GM21723 (cell line): ENCODE data around the gene MAF.

ENCODE experiments used
- ATAC-seq: cut with Tn5 transposase; IDR thresholded peaks from one replicate; pipeline ENCODE4 v1.9.1; 2021; ENCODE audit warnings: mild to moderate bottlenecking, moderate library complexity; ENCODE audit not compliant: unreplicated experiment

Gene MAF

DNA sequence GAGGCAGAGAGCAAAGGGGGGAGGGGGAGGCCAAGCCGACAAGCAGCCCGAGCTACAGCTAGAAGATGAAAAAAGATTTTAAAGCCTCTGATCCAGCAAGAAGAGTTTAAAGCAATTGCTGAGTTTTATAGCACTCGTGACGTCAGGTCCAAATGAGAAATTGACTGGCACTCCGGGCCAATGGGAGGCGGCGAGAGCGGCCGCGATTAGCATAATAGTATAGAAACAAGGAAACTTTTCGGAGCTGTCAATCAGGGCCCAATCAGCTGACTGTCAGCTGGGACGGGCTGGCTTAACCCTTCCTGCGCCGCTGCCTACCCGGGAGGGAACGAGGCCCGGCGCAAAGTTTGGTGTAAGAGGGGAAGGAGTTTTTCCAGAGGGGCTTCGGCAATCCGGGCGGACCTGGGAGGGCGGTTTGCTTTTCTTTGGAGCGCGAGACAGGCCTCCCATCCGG lies at the start of gene MAF:
Gene MAF, minus strand, starts transcription at position 100 of the 454 bp plus-strand sequence. CDS start 835 bp downstream, outside the sequence.
- ATAC-seq: peak; percentile 50

DNA sequence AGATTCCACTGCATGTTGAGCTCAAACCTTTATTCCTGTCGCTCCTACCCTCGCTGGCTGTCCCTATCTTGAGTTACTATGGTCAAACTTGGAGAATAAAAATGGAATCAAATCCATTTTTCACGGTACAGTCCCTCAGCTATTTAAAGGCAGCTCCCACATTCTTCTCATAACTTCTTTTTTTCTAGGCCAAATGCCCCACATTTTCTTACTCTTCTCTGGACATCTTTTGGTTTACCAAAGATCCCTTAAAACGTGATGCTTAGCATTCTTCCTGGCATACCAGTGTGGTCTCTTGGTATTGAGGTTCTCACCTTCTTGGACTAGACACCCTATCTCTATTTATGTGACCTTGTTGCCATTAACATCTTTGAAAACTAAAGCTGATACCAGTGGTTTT lies 48.3 kb upstream of the MAF start:
- no peak for ATAC-seq

DNA sequence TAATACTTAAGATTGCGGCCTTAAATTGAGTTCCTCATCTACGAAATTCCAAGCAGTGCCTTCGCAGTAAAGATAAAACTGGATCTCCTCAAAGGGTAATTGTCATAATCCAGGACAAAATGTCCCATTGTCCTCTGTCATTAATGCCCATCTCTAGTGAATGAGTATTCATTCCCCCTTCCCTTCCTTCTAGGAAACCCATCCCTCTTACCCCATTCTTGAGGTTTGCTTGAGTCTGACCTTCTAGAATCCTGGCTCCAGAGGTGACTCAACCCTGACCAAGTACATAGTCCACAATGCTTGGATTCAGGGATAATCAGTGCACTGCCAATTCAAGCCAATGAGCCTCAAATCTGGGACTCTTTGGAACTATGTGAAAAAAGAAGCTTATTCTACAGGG lies 47.0 kb upstream of the MAF start:
- ATAC-seq: no peak

DNA sequence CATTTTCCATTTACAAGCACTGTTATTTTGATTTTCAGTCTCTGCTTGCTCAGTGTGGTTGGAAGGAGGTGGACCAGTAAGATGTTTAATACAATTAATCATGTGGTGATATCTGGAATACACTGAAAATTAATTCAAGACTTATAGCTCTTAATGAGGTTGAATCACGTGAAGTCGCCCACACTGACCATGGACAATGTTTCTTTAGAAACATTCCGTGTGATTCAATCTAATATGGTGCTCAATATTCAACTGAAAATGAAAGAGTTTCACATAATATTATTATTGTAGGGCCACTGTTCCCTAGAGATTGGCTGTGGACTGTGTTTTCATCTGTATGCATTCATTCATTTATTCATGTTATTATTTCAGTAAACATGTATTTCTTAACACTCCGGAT lies 45.2 kb upstream of the MAF start:
- ATAC-seq: no peak

DNA sequence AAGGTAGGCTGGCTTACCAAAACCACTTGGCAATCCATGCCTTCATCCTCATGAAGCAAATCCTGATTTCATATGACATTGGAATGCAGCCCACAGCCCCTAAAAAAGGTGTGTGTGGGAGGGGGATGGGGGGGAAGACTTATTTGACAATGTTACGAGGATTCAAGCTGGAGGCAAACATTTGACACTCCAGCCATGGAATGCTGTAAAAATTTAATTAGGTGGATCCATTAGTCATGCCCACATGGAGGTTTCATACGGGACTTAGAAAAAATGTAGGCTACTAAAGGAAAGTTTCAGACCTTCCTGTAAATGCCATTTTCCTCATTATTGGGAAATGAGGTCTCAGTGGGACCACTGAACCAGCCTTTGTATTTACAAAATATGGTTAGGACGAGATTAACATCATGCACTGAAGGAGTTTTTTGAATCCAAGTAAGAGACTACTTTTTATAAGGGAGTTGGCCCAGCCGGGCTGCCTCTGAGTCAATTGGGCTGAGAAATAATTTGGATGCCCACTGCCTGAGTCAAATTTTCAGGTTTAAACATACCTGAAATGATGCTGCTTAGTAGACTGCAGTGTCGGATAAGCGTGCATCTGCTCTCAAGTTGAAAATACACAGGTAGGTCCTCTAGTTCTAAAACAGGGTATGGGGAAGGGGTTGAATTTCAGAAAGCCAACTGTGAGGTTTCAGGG lies 44.6 kb upstream of the MAF start:
- no peak for ATAC-seq

DNA sequence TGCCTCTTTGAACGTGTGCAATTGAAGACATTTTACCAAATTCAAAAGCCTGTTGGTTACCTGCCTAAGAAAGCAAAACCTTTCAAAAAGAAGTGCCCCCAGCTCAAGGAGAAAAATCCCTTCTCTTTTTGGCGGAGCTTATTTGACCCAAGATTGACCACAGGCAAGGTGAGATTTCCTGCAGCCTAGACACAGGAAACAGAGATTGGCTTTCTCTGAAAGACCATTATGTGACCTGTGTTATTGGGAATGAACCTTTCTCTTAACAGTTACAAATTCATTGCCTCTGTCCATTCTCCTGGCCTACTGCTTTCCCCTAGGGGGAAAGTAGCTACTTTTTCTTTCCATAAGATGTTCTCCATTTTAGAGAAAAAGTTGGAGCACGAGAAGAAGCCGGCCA lies 42.1 kb upstream of the MAF start:
- no peak for ATAC-seq

DNA sequence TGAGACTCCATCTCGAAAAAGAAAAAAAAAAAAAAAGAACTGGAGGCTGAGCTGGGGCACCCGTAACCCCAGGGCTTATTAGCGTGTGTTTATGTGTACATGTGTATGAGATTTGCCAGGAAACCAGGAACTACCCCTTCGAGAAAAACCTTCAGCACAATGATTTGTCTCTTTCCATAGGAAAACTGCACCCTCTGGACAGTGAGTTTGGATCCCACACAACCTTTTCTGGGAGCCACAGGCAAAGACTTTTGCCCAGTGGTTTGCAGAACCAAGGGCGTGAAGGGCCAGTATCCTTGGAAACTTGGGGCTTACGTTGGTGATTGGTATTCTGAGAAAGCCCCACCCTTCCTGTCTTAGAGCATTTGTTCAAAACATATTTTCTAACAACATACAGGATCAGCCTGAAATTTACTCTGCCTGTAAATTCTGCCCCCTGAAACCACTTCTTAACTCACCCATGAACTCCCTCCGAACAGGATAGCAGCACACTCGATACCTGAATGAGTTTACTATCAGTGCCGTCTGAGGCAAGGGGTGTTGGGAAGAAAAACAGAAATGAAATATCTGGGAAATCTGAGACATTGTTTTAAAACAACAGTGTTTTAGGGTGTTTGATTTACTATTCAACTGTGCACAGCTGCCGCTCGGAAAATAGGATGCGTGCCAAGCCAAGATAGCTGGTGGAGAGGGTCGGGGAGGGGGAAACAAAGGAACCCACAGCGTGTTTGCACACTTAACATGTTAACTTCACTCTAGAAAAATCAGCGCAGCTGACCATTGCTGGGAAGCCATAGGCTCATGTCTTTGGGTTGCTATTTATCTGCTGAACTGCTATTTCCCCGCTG lies 40.2 kb upstream of the MAF start:
- ATAC-seq: no peak

DNA sequence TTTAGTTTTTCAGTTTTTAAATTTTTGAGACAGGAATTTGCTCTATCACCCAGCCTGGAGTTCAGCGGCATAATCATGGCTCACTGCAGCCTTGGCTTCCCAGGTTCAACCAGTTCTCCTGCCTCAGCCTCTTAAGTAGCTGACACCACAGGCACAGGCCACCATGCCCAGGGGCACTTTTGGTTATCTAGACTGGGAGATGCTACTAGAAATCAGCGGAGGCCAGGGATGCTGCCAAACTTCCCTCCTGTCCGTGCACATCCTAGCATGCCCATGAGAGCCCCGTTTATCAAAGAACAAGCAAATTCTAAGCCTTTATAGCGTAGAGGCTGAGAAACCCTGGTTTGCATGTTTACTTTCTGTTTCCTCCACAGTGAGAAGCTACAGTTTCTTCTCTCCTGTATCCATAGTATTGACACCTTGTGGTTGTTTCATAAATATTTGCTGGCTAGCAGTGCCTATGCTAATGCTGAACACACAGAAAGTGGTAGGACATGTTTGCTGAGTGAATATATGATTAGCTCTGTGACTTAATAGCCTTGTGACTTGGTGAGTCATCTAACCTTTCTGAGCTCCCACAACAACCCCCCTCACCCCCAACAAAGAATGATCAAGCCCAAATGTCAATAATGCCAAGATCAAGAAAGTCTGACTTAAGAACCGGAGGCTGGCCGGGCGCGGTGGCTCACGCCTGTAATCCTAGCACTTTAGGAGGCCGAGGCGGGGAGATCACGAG lies 39.2 kb upstream of the MAF start:
- ATAC-seq: no peak

DNA sequence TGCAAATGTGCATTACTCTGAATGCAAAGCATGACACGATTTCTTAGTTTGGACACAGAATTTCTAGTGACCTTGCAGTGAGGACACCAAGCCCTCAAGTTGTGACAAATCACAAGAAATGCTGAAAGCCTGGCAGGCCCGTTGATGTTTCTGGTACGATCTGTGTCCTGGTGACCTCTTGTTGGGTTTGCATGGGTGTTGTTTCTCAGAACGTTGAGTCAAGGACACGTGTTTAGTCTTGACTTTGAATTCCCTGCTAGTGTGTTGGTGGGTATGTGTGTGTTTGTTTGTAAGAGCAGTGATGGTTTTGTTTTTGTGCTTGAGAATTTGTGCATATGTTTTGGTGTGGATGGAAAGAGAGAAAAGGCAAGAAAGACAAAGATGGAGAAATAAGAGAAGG lies 37.8 kb upstream of the MAF start:
- ATAC-seq: no peak

DNA sequence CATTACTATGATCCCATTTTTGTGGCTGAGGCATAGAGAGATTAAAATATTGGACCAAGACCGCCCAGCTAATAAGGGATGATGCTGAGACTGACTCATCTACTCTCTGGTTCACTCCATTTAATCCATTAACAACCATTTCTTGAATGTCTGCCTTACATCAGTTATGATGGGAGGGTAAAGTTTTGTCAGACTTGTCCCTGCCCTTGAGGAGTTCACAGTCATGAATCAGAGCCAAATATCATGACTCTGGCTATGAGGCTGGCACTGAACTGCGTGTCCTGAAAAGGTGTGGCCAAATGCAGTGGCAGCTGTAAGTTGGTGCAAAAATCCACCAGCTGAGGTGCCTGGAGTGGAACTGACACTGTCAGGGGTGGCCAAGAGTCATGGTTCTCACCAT lies 35.0 kb upstream of the MAF start:
- no peak for ATAC-seq

DNA sequence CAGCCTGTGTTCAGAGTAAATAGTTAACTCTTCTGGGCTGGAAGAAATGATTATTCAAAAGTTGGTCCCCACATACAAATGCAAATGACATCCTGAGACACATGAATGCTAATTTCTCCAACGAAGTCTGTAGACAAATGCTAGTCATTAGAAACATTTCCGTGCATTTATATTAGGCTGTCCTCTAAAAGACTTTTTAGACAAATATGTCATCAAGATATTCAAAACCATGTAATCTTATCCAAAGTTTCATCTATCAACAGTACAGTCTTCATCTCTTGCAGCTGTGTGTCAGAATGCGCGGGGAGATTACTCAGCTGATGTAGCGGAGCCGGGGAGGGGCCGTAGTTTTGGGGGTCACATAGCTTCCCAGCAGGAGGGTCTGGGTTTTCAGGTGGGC lies 33.8 kb upstream of the MAF start:
- no peak for ATAC-seq

DNA sequence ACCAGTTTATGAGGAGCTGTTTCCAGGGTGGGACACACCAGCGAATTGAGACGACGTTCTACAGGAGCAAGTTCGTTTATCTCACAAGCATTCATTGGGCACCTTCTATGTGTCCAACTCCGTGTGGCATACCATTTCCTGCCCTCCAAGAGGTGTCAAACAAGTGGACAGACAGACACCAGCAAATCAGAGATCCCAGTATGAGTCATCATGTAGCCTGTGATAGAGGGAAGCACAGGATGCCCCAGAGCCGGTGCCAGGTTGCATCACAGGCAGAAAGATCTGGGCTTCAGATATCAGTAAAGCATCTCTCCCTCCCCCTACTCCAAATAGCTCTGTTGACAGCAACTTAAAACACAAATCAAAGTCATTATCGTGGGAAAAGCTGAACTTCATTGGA lies 31.8 kb upstream of the MAF start:
- no peak for ATAC-seq

DNA sequence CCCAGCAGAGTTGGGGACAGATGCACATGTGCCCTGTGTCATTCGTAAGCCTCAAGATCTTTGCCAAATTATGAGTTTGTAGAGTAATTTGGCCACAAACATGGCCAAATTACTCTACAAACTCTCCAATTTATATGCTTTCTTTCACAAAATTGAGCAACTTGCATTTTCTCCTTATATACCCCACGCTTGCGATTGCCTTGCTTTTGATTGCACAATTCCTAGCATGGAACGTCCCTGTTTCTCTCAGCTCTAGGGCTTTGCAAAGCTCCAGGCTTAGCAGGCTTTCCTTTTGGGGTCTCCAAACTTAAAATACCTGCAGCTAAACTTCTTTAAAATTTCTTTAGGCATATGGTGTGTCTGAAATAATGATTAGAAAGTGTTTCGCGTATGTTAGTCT lies 28.5 kb upstream of the MAF start:
- no peak for ATAC-seq

DNA sequence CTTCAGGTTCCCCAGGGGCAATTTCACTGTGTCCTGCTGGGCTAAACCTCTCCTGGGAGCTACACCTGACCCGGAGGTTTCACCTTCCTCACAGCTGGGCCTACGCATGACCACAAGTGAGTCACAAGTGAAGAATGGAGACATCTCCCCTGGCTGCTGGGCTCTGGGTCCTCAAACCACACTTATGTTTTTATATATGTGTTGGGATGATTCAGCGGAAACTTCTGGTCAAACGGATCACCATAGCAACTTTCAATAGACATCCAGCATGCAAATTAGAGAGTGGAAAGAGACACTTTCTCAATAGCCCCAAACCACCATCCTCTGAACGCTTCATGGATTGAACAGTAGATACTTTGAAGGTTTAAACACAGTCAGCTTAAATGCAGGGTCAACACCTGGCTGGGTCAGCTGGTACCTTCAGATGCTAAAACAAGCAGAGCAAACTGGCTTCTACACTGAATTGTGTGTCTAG lies 28.0 kb upstream of the MAF start:
- peak; percentile 93 for ATAC-seq

DNA sequence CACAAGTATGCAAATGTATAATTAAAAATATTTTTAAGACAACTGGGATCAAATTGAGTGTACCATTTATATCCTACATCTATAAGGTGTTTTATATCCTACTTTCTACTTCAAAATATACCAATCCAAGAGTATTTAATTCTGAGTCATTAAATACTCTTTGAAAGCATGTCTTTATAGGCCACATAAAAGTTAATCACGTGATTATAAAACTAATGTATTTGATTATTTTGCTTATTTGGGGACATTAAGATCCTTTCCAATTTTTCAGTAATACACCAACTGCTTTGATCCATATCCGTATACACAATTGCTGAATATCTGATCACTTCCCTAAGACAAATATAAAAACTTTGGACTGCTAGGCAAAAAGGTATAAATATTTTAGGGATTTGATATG lies 26.6 kb upstream of the MAF start:
- no peak for ATAC-seq

DNA sequence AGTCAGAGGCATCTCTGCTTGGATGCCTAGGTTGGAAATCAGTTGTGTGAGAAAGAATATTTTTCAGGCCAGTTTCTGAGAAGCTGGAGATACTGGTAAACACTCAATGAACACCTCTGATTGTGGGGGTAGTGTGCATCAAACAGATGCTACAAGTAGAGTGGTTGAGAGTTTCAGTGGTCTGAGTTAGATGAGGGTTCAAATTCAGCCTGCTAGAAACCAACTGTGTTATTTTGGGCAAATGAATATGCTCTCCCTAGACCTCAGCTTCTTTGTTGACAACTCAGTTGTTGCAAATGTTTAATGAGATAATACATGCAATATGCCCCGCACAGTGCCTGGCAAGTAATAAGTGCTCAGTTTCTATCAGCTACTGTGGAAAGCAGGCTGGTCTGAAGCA lies 25.2 kb upstream of the MAF start:
- ATAC-seq: no peak

DNA sequence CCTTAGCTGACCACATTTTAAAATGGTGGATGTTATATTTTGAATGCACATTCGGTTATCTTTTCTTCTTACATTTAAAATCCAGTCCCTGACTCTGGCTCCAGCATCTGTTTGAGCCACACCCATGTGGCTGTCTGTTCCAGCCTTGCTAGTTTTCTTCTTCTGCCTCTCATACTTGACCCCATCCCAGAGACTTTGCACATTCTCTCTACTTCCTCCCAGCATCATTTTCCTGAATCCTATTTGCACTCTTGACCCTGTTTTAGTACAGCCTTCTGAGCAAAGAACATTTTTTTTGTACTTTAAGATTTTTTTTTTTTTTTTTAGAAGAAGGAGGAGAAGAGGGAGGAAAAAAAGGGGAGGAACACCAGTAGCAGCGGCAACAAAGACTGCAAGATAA lies 23.3 kb upstream of the MAF start:
- no peak for ATAC-seq

DNA sequence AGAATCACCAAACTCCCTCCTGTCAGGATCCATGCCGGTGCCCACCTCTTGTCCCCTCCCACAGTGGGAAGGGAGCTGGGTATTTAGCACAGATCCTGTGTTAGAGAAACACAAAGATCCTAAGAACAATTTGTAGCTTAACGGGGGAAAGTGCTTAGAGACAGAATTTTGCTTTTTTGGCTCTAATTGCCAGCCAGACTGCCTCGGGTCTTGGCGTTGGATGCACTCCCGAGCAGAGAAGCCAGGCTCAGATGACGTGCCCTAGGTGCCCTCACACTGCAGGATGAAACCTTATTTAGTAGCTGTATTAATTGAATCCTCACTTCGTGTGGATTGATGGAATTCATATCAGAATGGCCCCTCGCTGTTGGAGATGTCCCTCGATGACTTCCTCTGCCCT lies 22.5 kb upstream of the MAF start:
- no peak for ATAC-seq

DNA sequence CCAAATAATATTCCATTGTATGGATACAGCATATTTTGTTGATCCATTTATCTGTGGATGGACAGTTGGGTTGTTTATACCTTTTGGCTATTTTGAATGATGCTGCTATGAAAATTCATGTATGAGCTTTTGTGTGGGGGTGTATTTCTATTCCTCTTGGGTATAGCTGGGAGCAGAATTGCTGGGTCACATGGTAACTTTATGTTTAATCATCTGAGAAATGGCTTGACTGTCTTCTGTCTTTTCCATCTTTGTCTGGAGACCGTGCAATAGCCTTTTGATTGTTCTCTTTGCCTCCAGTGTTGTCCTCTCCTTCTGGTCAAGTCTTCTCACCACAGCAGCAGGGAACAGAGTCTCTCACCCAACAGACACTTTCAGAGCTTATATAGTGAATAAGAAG lies 20.5 kb upstream of the MAF start:
- ATAC-seq: no peak

DNA sequence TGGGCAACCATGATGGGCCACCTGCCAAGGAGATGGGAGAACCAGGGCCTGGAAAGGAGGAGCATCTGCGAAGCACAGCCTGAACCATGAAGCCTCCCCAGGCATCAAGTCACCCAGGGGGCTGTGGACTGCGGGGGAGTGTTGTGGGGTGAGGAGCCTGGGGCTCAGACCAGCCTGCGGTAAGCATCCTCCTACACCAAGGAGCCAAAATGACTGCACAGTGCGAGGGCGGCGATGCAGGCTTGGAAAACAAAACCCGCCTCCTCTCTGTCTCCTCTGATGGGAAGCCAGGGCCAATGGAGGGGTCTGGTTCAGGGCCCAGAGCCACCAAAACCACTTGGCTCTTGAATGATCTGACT lies 18.1 kb upstream of the MAF start:
- ATAC-seq: no peak

DNA sequence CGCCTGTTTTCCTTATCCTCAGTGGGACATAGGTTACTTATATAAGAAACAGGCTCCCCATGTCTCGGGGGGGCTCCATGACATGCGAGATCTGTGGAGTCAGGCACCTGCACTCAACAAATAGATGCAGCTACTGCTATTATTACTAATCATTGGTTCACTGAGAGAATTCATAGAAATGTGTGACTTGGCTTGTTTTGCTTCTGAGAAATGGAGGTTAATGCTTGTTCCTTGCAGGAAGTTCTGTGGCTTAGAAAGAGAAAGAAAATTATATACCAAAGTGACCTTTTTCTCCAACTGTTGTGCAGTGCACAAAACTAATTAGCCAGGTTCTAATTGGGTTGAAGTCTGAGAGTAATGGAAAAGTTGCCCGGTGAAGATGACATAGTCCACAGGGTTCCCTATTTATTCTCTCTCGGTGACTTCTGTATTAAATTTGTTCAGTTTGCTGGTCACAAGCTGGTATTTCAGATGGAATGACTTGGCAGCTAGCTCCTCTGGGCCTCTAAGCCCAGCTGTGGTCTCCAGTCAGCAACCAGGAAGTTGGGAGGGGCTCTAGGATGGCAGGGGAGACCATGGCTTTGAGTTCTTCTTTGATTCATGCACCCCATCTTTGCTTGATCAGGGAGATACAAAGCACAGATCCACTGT lies 17.6 kb upstream of the MAF start:
- no peak for ATAC-seq
